Esophagus muscularis mucosa (tissue), 4 donors: Measurements from ENCODE around the gene GDAP2. TPM values are rescaled to one million over a fixed set of nuclear protein-coding genes. Genes with fewer than 3 reads are reported as not detected.
"Not testable (repeated sequence)": the region's sequence is repeated elsewhere in the genome, so short reads cannot be mapped to it uniquely, and the experiment has no call there.

Experiments
- DNase-seq: peaks from one replicate; pipeline ENCODE4 v3.0.0-alpha.2; 2017; ENCODE audit errors: extremely low spot score
- H3K27ac ChIP-seq, 4 donors: fragments of 200-600 bp; sonication (generic); replicated peaks in 1 of 4; 1 replicate in 3 of 4; 2 replicates in 1 of 4; pipeline ENCODE4 v1.5.1; 2016 to 2019; ENCODE audit warnings: mild to moderate bottlenecking in 1 of 4
- H3K27me3 ChIP-seq, 4 donors: fragments of 200-600 bp; sonication (generic); one replicate each; pipeline versions ENCODE4 v1.5.1 to v1.6.0; 2016 to 2019
- H3K36me3 ChIP-seq, 4 donors: fragments of 200-600 bp; sonication (generic); one replicate each; pipeline ENCODE4 v1.5.1; 2016 to 2019
- H3K4me1 ChIP-seq, 4 donors: fragments of 200-600 bp; sonication (generic); one replicate each; pipeline ENCODE4 v1.5.1; 2016 to 2019
- H3K4me3 ChIP-seq, 4 donors: fragments of 200-600 bp; sonication (generic); 1 replicate in 2 of 4; 2 replicates in 2 of 4; pipeline ENCODE4 v1.5.1; 2016 to 2019; ENCODE audit warnings: mild to moderate bottlenecking in 4 of 4, moderate library complexity in 1 of 4
- H3K9me3 ChIP-seq, 4 donors: fragments of 200-600 bp; sonication (generic); 1 replicate in 3 of 4; 2 replicates in 1 of 4; pipeline ENCODE4 v1.5.1; 2016 to 2019
- EP300 ChIP-seq: sonication (generic); formaldehyde crosslinking; IDR thresholded peaks from one replicate; pipeline ENCODE4 v1.6.1; 2017; ENCODE audit warnings: antibody characterized with exemption
- POLR2A ChIP-seq: fragments of 450-650 bp; IDR thresholded peaks from one replicate; pipeline ENCODE4 v1.6.1; 2017; ENCODE audit warnings: antibody characterized with exemption, moderate library complexity, mild to moderate bottlenecking, low read depth
- POLR2AphosphoS5 ChIP-seq, 2 donors: sonication (generic); formaldehyde crosslinking; IDR thresholded peaks; one replicate each; pipeline ENCODE4 v1.6.1; 2017; ENCODE audit warnings: antibody characterized with exemption in 2 of 2
- WGBS: methylation state at CpG from one replicate; pipeline ENCODE4 v1.1.5; 2018; 5-methylcytosine and 5-hydroxymethylcytosine counted together
- intact Hi-C: fragments of 100-400 bp; cut with DNase I; formaldehyde crosslinking; loops from one replicate; pipeline ENCODE4 v1.15.1; 2023
- total RNA-seq, 4 donors: library from RNA; depleted of rRNA; stranded (reverse); fragments of >200 nt; gene quantifications; one replicate each; pipeline versions ENCODE4 v1.1.0 to v1.2.1, GENCODE V29; 2016
- TF ChIP-seq, protein P1 (sequence below), 3 experiments: fragments of 200-600 bp in 2 of 3; fragments of 450-650 bp in 1 of 3; sonication (generic) in 2 of 3; IDR thresholded peaks; one replicate each; pipeline ENCODE4 v1.5.1; 2017 to 2019; ENCODE audit warnings: antibody characterized with exemption in 3 of 3, mild to moderate bottlenecking in 2 of 3, moderate library complexity in 1 of 3

Gene GDAP2
- total RNA-seq, 4 donors from 2014 or later = 25.3 to 30.0 (median 26.8) TPM

DNA sequence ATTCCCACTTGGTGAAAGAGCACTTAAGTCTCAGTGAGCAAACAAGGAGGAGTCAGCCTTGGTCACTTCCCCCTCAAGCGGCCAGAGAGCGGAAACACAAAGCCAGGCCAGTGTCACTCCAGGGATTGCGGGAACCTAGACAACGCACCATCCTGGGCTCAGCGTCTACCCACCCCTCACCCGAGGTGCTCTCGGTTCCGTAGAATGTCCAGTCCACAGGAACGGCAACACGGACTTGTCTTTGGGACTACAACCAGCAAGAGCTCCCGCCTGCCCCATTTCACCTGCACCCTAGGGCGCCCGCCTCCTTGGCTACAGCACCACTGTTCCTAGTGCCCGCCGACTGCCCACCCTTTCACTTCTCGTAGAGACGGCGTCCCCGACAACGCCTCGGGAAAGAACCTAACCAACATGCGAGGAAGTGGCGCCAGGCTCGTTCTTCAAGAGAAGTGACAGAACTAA, 509 bp downstream of the GDAP2 start:
- TF ChIP-seq, protein P1, sequence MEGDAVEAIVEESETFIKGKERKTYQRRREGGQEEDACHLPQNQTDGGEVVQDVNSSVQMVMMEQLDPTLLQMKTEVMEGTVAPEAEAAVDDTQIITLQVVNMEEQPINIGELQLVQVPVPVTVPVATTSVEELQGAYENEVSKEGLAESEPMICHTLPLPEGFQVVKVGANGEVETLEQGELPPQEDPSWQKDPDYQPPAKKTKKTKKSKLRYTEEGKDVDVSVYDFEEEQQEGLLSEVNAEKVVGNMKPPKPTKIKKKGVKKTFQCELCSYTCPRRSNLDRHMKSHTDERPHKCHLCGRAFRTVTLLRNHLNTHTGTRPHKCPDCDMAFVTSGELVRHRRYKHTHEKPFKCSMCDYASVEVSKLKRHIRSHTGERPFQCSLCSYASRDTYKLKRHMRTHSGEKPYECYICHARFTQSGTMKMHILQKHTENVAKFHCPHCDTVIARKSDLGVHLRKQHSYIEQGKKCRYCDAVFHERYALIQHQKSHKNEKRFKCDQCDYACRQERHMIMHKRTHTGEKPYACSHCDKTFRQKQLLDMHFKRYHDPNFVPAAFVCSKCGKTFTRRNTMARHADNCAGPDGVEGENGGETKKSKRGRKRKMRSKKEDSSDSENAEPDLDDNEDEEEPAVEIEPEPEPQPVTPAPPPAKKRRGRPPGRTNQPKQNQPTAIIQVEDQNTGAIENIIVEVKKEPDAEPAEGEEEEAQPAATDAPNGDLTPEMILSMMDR (IDR thresholded peaks at IDR 0.05) = peak in 1 of 3 experiments; percentile 20
- no peak for TF ChIP-seq POLR2A
- DNase-seq = peak; percentile 92
- Histone ChIP-seq H3K27me3 (no peaks in the 10 kb centered on the region), H3K4me3 (peak overlapping the region; percentile 82 to 97 (median 92)), H3K4me1 (peaks cover 19 to 39% (median 31%) of the 10 kb centered on the region in 4 donors), H3K27ac (peak overlapping the region; percentile 86 to 93 (median 87)), H3K36me3 (peaks cover 0 to 3% (median under 1%) of the 10 kb centered on the region in 4 donors), H3K9me3 (no peaks in the 10 kb centered on the region)
- WGBS = 0% methylated on average over 18 of the region's 24 CpGs
- intact Hi-C loops = no loop called here

DNA sequence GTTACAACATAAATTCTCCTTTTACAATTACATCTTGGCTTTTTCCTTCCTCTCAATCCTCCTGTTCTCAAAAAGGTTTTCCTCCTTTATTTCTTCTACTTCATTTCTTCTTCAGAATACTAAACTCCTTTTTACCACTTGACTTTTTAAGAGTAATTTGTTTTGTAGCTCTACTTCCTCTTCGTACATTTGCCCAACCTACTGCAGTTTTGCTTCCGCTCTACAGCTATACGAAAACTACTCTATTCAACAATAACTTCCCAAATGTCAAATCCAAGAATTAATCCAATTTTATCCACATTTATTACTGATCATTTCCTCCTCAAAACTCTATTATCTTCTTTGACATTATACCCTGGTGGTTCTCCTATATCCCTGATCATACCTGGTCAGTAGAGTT, 3.4 kb downstream of the GDAP2 start:
- Histone ChIP-seq H3K27me3 (no peaks in the 10 kb centered on the region), H3K4me3 (no peak overlapping the region), H3K9me3 (no peaks in the 10 kb centered on the region), H3K36me3 (no peaks in the 10 kb centered on the region), H3K27ac (no peak overlapping the region), H3K4me1 (peaks cover 17 to 31% (median 25%) of the 10 kb centered on the region in 4 donors)
- TF ChIP-seq POLR2A (no peak), EP300 (no peak), POLR2AphosphoS5 (IDR thresholded peaks at IDR 0.05) (no peak)
- TF ChIP-seq, protein P1 (IDR thresholded peaks at IDR 0.05) = no peak
- WGBS = 80% methylated on average over 3 of the region's 3 CpGs
- intact Hi-C loops = no loop called here
- DNase-seq = no peak

DNA sequence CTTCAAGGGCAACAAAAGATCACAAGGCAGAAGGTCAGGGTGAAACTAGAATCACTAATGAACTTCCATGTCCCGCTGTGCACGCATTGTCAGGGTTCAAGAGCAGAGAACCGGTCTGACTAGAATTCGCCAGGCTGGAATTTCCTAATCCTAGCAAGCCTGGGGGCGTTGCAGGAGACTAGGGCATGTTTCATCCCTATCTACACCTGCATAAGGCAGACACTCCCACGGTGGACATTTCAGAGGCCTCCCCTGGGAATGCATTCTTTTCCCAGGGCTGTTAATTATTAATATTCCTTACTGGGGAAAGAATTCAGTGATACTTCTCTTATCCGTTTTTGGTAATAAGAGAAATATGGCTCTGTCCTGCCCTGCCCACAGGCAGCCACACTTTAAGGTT, 6.7 kb downstream of the GDAP2 start:
- intact Hi-C loops, H3K4me1 ChIP-seq, H3K27me3 ChIP-seq, H3K4me3 ChIP-seq, H3K27ac ChIP-seq, H3K9me3 ChIP-seq, DNase-seq: not testable (repeated sequence)
- 99% methylated on average over 7 of the region's 7 CpGs for WGBS
- H3K36me3 ChIP-seq = peaks cover 11 to 24% (median 19%) of the 10 kb centered on the region in 4 donors

DNA sequence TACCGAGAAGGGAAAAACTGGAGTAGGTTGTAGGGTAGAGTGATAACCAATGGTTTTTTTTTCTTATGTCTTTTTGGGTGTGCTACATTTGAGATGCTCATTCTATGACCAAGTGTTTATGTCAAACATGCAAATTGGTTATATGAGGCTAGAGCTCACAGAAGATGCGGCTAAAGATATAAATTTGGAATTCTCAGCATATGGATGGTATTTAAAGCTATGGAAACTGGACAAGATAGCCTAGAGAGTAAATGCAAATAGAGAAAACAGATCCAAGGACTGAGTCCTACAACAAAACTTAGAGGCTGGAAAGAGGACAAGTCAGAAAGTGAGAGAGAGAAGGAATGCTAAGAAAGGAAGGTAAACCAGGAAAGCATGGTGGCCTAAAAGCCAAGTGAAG, 7.4 kb downstream of the GDAP2 start:
- no peak overlapping the region for H3K4me3 ChIP-seq
- no peaks in the 10 kb centered on the region for H3K27me3 ChIP-seq
- intact Hi-C loops = no loop called here
- H3K4me1 ChIP-seq = peaks cover 0 to under 1% (median 0%) of the 10 kb centered on the region in 4 donors
- no peaks in the 10 kb centered on the region for H3K9me3 ChIP-seq
- H3K27ac ChIP-seq = no peak overlapping the region
- WGBS = 92% methylated on average over 2 of the region's 2 CpGs
- no peak for DNase-seq
- TF ChIP-seq POLR2A (no peak), EP300 (no peak), POLR2AphosphoS5 (IDR thresholded peaks at IDR 0.05) (no peak)
- TF ChIP-seq, protein P1 (IDR thresholded peaks at IDR 0.05) = no peak
- H3K36me3 ChIP-seq = peaks cover 12 to 31% (median 25%) of the 10 kb centered on the region in 4 donors

DNA sequence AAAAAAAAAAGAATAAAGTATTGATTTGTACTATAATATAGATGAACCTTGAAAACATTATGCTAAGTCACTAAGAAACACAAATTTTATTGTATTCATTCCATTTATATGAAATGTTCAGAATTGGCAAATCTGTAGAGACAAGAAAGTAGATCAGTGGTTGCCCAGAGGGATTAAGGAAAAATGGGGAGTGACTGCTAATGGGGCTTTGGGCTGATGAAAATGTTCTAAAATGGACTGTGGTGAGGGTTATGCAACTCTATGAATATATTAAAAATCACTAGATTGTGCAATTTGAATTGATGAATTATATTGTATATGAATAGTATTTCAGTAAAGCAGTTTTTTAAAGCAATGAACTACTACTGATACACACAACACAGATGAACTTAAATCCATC, 10.0 kb downstream of the GDAP2 start:
- H3K36me3 ChIP-seq = peaks cover 23 to 57% (median 44%) of the 10 kb centered on the region in 4 donors
- H3K9me3 ChIP-seq = no peaks in the 10 kb centered on the region
- no peaks in the 10 kb centered on the region for H3K4me1 ChIP-seq
- intact Hi-C loops = no loop called here
- no peak overlapping the region for H3K4me3 ChIP-seq
- TF ChIP-seq POLR2A = no peak
- no peaks in the 10 kb centered on the region for H3K27me3 ChIP-seq
- no peak overlapping the region for H3K27ac ChIP-seq
- DNase-seq = no peak

DNA sequence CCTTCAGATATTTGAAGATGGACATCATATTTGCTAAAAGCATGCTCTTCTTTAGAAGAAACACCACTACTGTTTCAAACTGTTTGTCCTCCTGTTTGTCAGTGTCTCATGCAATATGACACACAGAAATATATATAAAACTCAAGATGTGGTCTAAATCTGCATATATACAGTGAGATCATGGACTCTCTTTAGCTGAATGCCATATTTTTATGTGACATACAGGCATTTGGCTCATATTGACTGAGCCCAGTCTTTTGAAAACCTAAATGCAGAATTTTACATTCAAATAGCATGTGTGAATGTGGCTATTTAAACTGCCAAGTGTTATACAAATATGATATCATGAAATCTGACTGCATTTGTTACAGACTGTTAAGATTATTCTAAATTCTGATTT, 18.4 kb downstream of the GDAP2 start:
- Histone ChIP-seq H3K27me3 (no peaks in the 10 kb centered on the region), H3K4me3 (no peak overlapping the region), H3K27ac (no peak overlapping the region), H3K36me3 (peaks cover 39 to 100% (median 64%) of the 10 kb centered on the region in 4 donors), H3K9me3 (no peaks in the 10 kb centered on the region), H3K4me1 (no peaks in the 10 kb centered on the region)
- TF ChIP-seq POLR2AphosphoS5 (IDR thresholded peaks at IDR 0.05) (no peak), POLR2A (no peak), EP300 (no peak)
- TF ChIP-seq, protein P1 (IDR thresholded peaks at IDR 0.05) = no peak
- intact Hi-C loops = no loop called here
- DNase-seq = no peak
